ENCODE data around the gene IMPG2. TPM values are rescaled to one million over a fixed set of nuclear protein-coding genes. Genes with fewer than 3 reads are reported as not detected.

Gene IMPG2
- total RNA-seq, 1 experiment from 2014 or later = not detected

DNA sequence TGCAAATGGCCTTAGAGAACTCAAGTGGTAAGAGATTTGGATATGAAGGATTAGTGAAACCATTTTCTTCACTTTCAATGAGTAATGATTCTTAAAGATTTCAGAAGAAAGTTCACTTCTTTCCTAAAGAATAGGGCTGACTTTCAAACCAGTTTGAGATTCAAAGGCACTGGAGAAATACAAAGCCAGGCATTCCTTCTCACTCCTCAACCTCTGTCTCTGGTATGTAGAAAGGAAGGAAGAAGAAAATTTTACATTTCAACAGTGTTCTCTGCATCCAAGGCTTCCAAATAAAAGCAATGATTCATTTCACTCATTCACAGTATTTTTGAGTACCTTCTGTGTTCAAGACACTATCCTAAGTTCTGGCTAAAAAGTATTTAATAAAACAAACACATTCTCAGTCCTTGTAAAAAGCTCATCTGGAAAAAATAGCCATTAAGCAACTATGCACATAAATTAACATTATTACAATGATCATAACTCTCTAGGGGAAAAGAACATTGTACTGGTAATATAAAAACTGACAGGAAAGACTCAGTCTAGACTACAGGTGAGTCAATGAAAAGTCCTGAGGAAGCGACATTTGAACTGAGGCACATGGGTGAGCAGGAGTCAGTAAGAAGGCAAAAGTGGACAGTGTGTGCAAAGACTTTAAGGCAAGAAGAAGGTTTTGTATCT is 79.5 kb downstream of the IMPG2 start:
- DNase-seq (ENCODE audit: low spot score) = no peak

DNA sequence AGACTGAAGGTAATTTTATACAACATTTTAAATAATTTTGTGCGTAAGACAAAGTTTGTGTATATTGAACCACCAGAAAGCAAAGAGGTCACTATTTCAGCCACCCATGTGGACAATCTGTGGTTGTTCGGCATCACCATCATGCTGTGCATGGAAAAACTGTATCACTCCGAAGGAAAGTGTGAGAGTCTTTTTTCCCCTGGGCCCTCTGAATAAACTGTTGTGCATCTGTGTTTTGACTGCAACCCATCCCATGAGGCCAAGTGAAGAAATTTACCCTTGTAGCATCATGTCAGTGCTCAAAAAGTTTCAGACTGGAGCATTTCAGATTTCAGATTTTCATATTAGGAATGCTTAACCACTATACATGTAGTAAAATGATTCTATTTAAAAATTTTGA is 85.3 kb downstream of the IMPG2 start:
- no peak for DNase-seq (ENCODE audit: low spot score)

DNA sequence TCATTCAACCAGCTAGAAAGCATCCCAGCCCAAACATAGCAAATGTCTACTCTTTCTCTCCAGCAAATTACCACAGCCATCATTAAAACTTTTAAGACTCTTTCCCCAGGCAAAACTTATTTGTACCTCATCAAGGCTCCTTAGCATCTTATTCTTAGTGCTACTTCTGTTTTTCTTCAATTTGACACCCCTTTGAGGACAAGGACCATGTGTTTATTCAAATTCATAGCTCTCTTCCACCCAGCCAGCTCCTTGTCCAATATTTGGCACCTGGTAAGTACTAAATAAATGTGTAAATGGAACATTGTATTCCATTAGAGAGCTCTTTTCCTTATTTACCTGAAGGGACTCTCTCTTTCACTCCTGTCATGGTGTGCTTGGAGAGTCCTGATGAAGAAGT is 89.8 kb downstream of the IMPG2 start:
- no peak for DNase-seq (ENCODE audit: low spot score)

DNA sequence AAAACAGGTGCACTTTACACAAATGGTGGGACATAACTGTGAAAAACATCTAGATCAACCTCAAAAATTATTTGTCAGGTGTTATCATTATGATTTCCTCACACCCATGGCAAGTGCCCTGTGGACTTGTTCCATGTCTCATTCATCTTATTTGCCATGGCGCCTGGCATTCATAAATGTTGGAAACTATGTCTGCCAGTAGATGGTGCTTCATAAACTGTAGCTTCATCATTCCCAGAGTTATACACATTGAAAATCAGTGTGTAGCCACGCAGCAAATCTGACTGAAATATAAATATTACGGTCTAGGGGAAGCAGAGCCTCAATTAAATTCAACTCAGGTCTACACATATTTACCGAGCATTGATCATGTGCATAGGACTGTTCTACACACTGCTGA is 90.7 kb downstream of the IMPG2 start:
- DNase-seq (ENCODE audit: low spot score) = no peak

DNA sequence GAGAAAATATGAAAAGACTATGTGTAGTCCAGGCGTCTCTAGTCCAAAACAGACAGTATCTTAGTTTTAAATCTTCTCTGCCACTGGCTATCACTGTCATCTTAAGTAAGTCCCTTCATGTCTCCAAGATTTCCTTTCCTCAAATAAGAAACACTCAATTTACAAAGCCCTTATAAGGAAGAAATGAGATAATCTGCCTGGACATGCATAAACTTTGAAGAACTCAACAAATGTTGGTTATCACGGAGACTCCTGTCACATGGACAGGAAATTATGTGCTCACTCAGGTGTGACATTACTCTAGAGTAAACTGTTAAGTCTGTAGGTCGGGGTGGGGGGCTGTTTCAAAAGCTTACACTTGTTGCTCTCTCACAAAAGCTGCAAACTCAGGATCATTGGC is 91.9 kb downstream of the IMPG2 start:
- DNase-seq (ENCODE audit: low spot score) = no peak

DNA sequence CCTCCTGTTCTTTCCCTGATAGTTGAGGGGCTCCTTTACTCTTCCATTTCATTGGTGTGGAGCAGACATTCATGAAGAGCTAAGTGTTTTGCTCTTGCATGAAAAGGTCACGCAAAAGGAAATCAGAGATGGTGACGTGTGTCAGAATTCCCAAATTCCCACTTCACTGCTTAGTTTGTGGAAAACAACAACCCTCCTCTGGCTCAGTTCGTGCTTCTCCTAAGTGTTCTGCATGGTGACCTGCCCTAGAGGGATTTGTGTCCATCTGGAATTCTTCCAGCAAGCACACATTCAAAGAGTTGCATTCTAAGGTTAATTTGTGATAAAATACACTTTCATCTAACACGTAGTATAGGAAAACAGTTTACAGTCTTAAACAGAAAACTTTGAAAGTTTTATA is 95.6 kb downstream of the IMPG2 start:
- no peak for DNase-seq (ENCODE audit: low spot score)

DNA sequence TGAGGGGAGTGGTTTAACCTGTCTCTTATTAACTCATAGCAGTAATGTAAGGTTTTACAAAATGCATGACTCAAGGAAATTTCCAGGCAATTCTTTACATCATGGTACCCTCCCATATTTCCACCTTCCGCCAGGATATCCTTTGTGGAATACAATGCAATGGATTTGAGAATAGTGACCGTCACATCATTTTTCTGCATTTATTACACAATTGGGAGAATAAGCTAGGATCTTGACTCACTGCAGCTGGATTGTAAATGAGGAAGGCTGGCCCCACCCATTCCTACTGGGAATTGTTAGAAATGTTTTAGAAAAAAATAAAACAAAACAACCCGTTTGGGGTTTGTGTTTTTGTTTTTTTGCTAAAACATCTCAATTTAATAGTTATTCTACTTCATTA is 97.4 kb downstream of the IMPG2 start:
- no peak for DNase-seq (ENCODE audit: low spot score)

DNA sequence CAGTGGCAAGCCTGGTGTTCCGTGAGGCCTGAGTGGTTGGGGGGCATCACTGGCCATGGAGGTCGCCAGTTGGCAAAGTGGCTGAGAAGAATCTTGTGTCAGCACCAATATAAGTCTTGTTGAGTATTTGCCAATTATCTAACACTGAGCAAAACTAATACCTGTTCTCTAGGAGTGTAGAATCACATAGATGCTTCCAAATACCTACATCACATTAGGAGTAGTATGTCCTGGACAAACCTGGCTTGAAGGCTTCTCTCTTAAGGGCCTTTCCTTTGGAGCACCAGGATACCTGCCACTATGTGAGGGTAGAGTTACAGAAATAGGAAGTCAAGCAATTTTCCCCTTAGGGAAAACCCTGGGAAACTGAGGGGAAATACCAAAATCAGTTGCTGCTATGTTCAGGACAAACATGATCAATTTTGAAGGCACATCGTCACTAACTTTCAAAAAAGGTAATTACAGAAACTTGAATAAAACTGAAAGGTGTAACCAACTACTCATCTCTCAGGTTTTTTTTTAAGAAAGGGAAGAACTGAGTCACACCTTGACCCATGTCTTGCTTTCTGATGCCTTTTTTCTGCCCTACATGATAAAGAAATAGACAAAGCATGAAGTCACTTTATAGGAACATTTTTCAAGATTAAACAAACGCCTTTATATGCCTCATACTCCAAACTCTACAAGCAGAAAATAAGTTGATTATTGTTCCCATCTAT is 100.4 kb downstream of the IMPG2 start:
- no peak for DNase-seq (ENCODE audit: low spot score)

DNA sequence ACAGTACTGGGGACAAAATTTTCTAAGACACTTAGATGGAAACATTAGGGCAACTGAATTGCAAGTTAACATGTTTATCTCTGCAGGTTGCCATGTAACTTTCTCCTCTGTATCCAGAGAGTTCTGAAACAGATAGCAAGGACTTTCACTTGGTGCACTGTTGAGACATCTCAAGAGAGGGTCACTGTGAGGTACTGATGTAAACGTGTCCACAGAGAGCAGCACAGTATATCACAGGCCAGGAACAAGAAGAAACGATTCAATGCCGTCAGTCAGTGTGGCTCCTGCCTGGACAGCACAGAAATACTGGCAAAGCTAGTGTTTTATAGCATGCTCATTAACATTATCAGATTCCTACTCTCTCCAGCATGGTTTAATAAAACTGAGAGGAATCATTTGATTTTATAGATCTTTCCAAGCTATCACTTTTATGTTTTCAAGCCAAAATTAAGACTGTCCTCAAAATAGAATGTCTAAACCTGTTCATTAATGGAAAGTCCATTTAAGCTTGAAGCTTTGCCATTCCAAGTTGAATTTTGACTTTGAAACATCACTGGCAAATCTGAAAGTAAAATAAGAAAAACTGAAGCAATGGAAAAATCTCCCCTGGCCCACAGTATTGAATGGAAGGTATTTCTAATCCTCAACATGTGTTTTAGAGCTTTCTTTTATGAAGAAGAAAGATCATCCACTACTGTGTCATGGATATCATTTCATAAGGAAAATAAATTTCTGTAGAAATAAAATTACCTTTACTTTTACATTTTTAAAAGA is 102.7 kb downstream of the IMPG2 start:
- DNase-seq (ENCODE audit: low spot score) = no peak

DNA sequence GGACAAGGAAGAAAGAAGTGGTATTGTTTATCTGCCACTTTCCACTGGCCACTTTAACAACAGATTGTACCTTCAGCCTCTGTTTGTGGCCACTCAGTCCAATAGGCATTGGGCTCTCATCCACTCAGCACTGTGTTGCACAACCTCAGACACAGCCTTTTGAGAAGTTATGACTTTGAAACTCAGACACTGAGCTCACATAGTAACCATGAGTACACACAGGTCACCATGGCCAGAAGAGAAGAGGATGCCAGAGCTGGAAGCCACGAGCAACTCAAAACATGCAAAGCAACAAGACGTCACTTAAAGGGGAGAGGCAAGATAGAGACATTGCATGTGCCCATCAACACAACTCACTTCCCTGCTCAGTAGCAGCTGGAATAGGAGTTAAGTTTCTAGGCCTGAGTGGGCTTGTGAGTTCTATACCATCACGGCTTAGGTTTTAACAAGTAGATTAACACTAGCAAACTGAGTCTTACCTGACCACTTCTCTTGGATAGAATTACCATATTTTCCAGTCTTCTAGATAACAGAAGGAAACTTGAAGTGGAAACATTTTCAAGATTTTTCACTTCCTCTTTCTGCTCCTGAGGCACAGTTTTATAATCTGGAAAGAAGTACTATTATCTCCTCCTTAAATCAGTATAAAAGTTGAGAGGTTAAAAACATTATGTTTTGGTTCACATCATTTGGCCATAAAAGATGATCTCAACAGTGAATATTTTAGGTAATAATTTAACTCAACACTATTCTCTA is 103.5 kb downstream of the IMPG2 start:
- no peak for DNase-seq (ENCODE audit: low spot score)

DNA sequence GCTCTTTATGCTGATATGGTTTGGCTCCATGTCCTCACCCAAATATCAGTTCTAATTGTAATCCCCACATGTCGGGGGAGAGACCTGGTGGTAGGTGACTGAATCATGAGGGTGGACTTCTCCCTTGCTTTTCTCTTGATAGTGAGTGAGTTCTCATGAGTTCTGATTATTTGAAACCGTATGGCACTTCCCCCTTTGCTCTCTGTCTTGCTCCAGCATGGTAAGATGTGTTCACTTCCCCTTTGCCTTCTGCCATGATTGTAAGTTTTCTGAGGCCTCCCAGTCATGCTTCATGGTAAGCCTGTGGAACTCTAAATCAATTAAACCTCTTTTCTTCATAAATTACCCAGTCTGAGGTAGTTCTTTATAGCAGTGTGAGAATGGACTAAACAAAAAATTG is 107.6 kb downstream of the IMPG2 start:
- no peak for DNase-seq (ENCODE audit: low spot score)

DNA sequence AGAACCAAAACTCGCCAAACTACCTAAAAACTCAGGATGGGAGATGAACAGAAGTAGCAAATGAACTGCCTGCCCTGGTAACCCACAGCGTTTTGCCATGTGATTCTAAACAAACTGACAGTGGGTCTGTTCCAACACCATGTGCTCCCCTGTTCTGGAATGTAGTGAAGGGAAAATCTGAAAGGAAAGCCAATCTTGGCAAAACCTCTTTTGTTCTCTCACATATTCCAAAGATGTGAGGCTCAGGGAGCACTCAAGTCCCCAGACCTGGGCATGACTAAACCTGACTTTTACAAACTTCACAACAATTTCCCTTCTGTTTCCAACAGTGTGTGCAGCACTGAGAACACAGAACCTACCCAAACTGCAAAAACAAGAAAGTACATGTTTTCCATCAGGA is 116.1 kb downstream of the IMPG2 start:
- no peak for DNase-seq (ENCODE audit: low spot score)

DNA sequence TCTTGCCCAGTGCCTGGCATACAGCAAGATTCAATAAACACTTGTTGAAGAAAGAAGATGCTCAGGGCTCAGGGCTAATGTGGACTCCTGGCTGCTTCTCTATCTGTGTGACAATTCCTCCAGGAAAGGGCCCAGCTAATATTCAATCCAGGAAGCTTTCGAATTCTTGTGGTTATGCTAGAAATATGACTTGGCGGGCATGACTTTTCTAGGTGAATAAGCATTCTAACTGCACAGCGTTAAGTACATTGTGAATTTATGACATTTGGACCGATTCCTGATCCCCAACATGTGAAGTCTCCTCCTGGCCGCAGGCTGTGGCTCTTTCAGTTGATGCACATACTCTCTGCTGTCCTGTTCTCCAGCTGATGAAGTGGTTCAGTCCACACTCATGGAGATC is 117.0 kb downstream of the IMPG2 start:
- peak; percentile 81 for DNase-seq (ENCODE audit: low spot score)

DNA sequence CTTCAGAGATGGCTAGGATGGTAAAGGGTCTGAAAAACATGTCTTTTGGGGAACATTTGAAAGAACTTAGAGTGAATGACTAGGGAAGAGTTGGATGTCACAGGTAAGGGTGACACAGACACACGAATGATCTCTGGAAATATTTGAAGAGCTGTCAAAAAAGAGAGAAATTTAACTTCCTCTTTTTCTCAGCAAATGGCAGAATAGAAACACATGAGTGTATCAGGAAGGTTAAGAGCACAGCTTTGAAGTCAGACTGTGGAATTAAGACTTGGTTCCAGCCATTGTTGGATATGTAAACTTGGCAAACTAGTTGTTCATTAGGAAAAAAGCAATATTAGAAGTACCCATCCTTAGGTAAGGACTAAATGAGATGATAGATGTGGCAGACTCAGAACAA is 117.7 kb downstream of the IMPG2 start:
- DNase-seq (ENCODE audit: low spot score) = no peak

DNA sequence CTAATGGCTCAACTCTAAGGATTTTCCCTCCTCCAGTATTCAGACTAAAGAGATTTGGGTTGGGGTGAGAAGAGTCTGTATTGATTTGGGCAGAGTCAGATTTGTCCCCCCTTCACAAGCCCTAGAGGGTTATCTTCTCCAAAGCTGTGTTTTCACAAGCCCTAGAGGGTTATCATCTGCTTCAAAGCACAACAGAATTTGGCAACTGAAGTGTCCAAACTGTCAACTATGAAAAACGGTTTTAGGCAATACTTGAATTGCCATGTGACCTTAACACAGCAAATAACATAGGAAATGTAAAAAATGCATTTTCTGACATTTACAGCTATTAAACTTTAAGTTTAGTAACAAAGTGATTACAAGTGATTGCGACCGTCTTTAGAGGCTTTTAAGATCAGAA is 119.9 kb downstream of the IMPG2 start:
- DNase-seq (ENCODE audit: low spot score) = peak; percentile 35

DNA sequence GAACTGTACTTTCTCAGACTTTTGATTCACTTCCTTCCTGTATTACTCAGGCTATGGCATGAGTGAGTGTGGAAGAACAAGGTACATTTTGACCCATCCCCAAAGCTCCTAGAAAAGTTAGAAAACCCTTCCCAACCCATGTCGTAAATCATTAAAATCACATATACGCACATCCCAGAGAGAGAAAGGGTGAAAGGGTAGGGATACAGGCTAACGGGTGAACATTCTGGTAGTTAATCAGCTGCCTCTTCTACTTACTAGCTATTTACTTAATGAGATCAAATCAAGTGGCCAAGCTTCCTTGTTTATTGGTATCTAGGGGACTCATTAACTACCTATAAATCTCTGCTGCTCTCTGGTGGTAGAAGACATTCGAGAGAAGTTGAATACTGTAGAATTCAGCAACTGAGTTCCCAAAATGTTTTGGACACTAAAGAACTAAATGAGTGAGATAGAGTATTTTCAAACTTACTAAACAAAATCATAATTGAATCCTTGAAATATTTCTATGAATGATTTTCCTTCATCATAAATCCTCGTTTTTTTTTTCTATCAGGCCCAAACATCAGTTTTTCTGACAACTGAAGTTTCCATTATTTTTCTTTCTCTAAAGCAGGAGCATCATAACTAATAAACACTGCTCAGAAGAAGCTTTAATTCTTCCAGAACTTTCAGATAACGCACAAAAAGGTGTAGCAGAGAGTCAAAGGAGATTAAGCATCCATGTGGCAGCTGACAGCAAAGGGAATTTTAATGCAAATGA is 124.2 kb downstream of the IMPG2 start:
- peak; percentile 70 for DNase-seq (ENCODE audit: low spot score)

DNA sequence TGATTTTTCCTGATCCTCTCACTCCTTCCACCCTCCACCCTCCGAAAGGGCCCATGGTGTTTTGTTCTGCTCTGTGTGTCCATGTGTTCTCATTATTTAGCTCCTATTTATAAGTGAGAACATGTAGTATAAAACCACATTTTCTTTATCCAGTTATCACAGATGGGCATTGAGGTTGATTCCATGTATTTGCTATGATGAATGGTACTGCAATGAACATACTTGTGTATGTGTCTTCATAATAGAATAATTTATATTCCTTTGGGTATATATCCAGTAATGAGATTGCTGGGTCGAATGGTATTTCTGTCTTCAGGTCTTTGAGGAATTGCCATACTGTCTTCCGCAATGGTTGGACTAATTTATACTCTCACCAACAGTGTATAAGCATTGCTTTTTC is 126.0 kb downstream of the IMPG2 start:
- DNase-seq (ENCODE audit: low spot score) = no peak

DNA sequence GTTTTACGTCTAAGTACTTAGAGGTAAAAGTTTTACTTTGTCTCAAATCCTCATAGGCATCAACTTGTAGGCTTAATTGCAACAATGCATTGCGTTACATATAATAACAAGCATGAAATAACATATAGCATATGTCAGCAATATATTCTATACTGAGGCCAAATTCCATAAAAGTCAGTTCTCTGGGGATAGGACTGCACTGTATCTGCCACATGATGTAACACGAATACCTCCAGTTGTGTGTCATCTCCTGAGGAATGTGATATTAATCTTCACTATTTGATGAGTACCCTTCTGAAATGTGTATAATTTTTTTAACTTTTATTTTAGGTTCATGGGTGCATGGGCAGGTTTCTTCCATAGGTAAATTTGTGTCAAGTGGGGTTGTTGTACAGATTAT is 126.4 kb downstream of the IMPG2 start:
- DNase-seq (ENCODE audit: low spot score) = peak; percentile 57

DNA sequence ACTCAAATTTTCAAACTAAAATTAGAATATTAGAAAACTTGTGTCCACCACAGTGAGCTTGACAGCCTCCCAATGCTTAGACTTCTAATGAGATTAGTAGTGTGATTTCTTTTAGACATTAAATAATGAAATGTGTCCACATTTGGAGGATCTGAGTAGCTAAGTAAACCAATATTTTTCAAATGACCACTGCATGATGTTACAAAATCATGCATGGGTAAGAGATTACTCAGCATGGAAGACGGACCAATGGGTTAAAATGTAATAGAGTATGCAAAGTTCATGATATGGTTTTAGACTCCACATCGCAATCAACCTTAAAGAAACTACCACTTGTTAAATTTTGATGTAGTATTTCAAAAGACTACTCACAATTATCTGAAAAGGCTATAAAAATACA is 130.6 kb downstream of the IMPG2 start:
- no peak for DNase-seq (ENCODE audit: low spot score)

DNA sequence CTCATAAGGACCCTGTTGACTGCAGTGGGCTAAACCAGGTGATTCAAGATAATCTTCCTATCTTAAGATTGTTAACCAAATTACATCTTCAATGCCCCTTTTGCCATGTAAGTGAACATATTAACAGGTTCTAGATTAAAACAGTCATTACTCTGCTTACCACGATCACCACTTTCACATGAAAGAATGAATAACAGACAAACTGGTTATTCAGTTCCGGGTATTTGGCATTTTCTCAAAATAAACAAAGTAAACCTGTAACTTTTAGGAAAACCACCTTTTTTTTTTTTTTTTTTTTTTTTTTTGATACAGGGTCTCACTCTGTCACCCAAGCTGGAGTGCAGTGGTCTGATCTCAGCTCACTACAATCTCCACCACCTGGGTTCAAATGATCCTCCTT is 131.2 kb downstream of the IMPG2 start:
- DNase-seq (ENCODE audit: low spot score) = no peak

DNA sequence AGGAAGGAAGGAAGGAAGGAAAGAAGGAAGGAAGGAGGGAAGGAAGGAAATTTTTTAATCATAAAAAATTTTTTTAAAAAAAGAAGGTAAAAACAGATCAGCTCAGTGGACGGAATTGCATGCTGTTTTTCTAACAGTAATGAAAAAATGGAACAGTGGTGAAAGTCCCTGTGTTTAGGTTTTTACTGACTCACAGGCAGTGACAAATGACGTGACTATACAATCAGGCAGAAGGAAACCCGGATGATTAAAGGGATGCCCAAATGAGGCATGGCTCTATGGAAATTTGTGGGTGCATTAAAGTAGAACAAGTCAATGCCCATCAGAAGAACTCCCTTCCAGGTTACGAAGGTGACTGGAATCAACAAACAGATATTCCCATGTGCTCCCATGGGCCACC is 135.0 kb downstream of the IMPG2 start:
- DNase-seq (ENCODE audit: low spot score) = no peak

DNA sequence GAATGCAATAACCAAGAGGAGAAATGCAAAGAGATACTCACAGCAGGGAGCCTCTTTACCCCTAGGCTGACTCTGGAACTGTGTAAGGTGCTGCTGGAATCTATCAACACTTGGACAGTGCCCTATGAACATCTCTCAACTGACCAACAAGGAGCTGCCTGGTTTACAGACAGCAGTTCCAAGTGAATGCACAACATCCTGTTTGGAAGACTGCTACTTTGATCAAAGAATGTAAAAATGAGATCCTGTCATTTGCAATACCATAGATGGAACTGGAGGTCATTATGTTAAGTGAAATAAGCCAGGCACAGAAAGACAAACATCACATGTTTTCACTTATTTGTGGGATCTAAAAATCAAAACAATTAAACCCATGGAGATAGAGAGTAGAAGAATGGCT is 136.3 kb downstream of the IMPG2 start:
- no peak for DNase-seq (ENCODE audit: low spot score)

Measured in A172 (cell line).